Measurements from ENCODE around the gene CHN2.

The CHN2 gene

GRCh38 chr7:29341156-29341555 is 146.6 kb downstream of the CHN2 start:
- no peak for TF ChIP-seq TAF1 (IDR thresholded peaks at IDR 0.05; ENCODE audit: borderline replicate concordance, insufficient read depth, low read length)
- no peak for TF ChIP-seq FOXP2 (optimal IDR thresholded peaks at IDR 0.05; ENCODE audit: borderline replicate concordance, extremely low read depth, extremely low read length, insufficient read depth)
- TF ChIP-seq POLR2AphosphoS5 (IDR thresholded peaks at IDR 0.05; ENCODE audit: low read depth, low read length) = no peak
- no peak for TF ChIP-seq REST (IDR thresholded peaks at IDR 0.05; ENCODE audit: insufficient read depth in 1 of 2, low read depth in 2 of 2, low read length in 2 of 2)
- no peak for TF ChIP-seq SIN3A (IDR thresholded peaks at IDR 0.05; ENCODE audit: borderline replicate concordance, insufficient read depth, low read length)

GRCh38 chr7:29342761-29343160 is 148.2 kb downstream of the CHN2 start:
- TF ChIP-seq SIN3A (IDR thresholded peaks at IDR 0.05; ENCODE audit: borderline replicate concordance, insufficient read depth, low read length) (no peak), POLR2AphosphoS5 (IDR thresholded peaks at IDR 0.05; ENCODE audit: low read depth, low read length) (no peak), FOXP2 (optimal IDR thresholded peaks at IDR 0.05; ENCODE audit: borderline replicate concordance, extremely low read depth, extremely low read length, insufficient read depth) (no peak), REST (IDR thresholded peaks at IDR 0.05; ENCODE audit: insufficient read depth in 1 of 2, low read depth in 2 of 2, low read length in 2 of 2) (no peak), TAF1 (IDR thresholded peaks at IDR 0.05; ENCODE audit: borderline replicate concordance, insufficient read depth, low read length) (no peak)

- no peak for TF ChIP-seq FOXP2 (optimal IDR thresholded peaks at IDR 0.05; ENCODE audit: borderline replicate concordance, extremely low read depth, extremely low read length, insufficient read depth)
- no peak for TF ChIP-seq SIN3A (IDR thresholded peaks at IDR 0.05; ENCODE audit: borderline replicate concordance, insufficient read depth, low read length)
- TF ChIP-seq REST (IDR thresholded peaks at IDR 0.05; ENCODE audit: insufficient read depth in 1 of 2, low read depth in 2 of 2, low read length in 2 of 2) = no peak
- TF ChIP-seq POLR2AphosphoS5 (IDR thresholded peaks at IDR 0.05; ENCODE audit: low read depth, low read length) = no peak
- no peak for TF ChIP-seq TAF1 (IDR thresholded peaks at IDR 0.05; ENCODE audit: borderline replicate concordance, insufficient read depth, low read length)
Measured at GRCh38 chr7:29343399-29343798, 148.8 kb downstream of the CHN2 start.

GRCh38 chr7:29344334-29344978 is 149.9 kb downstream of the CHN2 start:
- TF ChIP-seq TAF1 (IDR thresholded peaks at IDR 0.05; ENCODE audit: borderline replicate concordance, insufficient read depth, low read length) (no peak), FOXP2 (optimal IDR thresholded peaks at IDR 0.05; ENCODE audit: borderline replicate concordance, extremely low read depth, extremely low read length, insufficient read depth) (no peak), SIN3A (IDR thresholded peaks at IDR 0.05; ENCODE audit: borderline replicate concordance, insufficient read depth, low read length) (no peak), REST (IDR thresholded peaks at IDR 0.05; ENCODE audit: insufficient read depth in 1 of 2, low read depth in 2 of 2, low read length in 2 of 2) (no peak), POLR2AphosphoS5 (IDR thresholded peaks at IDR 0.05; ENCODE audit: low read depth, low read length) (no peak)

Measured in PFSK-1 (cell line).